Measurements from ENCODE around the gene PDE6A.

DNA sequence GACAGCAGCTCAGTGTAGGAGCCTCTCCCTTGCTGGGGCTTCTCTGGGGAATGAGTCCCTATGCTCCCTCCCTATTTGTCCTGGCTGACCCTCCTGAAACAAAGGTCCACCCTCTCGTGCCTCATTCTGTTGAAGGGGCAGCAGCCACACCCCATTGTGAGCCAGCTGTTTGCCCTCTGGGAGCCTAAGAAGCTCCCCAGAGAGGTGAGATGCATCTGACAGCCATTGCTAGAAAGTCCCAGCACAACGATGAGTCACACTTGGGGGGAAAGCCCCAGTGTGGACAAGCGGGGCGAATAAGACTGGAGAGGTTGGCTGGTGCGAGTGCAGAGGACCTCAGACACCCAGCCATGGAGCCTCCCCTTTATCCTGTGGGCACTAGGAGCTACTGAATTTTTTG is 113.1 kb downstream of the PDE6A start:
- TF ChIP-seq SALL2 (tag by site-specific recombination; IDR thresholded peaks at IDR 0.05; ENCODE audit: borderline replicate concordance) (no peak), ZBTB49 (tag by site-specific recombination; IDR thresholded peaks at IDR 0.05; ENCODE audit: low read depth) (no peak), ZNF324 (tag by site-specific recombination; IDR thresholded peaks at IDR 0.05) (no peak), ZFP3 (tag by site-specific recombination; IDR thresholded peaks at IDR 0.05; ENCODE audit: low read depth) (no peak)
- TF ChIP-seq, protein P1, sequence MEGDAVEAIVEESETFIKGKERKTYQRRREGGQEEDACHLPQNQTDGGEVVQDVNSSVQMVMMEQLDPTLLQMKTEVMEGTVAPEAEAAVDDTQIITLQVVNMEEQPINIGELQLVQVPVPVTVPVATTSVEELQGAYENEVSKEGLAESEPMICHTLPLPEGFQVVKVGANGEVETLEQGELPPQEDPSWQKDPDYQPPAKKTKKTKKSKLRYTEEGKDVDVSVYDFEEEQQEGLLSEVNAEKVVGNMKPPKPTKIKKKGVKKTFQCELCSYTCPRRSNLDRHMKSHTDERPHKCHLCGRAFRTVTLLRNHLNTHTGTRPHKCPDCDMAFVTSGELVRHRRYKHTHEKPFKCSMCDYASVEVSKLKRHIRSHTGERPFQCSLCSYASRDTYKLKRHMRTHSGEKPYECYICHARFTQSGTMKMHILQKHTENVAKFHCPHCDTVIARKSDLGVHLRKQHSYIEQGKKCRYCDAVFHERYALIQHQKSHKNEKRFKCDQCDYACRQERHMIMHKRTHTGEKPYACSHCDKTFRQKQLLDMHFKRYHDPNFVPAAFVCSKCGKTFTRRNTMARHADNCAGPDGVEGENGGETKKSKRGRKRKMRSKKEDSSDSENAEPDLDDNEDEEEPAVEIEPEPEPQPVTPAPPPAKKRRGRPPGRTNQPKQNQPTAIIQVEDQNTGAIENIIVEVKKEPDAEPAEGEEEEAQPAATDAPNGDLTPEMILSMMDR (tag by site-specific recombination; IDR thresholded peaks at IDR 0.05), result no peak

All from HEK293 (cell line).